ENCODE data around the gene PPM1J. TPM values are rescaled to one million over a fixed set of nuclear protein-coding genes. Genes with fewer than 3 reads are reported as not detected.
A peak's percentile ranks its signal among the peaks of the same experiment; 100 is the strongest.

PPM1J gene
- total RNA-seq, 1 donor from 2014 or later = 2.2 TPM

DNA sequence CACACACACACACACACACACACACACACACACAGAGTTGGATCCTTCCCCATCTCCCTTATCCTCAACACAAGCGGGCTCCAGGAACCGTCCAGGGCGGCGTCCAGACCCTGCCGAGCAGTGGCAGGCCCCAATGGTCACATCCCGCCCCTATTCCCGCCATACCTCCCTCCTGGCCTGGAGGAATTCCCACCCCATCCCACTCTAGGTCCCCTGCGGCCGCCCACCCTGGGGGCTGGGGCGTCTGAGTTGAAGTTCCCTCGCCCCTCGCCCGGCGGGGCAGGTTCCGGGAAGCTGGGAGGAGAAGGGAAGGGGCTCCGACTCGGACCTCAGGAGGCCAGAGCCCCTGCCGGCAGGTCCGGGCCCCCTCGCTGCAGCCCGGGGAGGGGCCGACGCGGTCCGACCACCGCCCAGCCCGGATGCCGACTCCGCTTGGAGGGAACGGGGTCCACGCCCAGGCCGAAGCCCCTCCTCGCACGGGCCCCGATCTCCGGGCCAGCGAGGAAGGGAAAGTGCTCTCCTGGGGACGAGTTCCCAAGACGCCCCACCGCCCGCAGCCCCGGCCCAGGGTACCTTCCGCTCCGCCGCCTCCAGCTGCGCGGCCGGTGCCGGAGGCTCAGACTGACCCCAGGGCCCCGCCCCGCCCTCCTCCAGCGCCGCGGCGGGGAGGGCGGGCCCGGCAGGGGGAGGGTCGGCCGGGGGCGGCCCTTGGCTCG is 8.5 kb downstream of the PPM1J start, which contains the start of gene RHOC:
RHOC (minus strand) TSS at position 623 of the 716 bp plus-strand sequence. CDS start 3,328 bp downstream, outside the sequence.
- DNase-seq (ENCODE audit: extremely low read depth, low read depth, low spot score) = no peak

DNA sequence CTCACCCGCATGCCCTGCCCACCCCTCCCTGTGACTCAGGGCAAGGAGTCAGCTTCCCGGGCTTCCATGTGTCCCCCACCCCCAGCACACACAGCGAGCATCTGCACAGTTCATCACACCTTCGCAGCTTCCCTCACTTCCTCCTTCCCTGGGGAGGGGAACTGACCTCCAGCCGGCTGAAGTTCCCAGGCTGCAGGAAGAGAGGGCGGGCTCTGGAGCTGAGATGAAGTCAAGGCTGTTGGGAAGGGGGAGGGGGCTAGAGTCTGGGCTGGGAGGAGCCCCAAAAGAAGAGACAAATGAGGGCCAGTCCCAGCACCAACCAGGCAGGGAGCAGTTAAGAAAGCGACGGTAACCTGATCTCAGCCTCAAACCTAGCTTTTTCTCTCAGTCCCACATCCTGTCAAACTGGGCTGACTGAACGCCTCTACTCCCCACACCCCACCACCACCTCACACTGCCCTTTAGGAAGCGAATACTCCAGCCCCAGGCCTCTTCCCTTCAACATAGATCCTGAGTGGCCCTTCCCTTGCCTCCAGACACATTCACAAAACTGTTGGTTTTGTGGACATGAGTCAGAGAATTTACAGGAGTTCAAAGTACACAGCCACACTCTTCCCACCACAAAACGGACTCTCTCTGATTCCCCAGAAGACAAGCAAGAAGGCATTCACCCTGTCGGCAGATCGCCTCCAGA is 10.1 kb downstream of the PPM1J start:
- peak; percentile 78 for DNase-seq (ENCODE audit: extremely low read depth, low read depth, low spot score)

DNA sequence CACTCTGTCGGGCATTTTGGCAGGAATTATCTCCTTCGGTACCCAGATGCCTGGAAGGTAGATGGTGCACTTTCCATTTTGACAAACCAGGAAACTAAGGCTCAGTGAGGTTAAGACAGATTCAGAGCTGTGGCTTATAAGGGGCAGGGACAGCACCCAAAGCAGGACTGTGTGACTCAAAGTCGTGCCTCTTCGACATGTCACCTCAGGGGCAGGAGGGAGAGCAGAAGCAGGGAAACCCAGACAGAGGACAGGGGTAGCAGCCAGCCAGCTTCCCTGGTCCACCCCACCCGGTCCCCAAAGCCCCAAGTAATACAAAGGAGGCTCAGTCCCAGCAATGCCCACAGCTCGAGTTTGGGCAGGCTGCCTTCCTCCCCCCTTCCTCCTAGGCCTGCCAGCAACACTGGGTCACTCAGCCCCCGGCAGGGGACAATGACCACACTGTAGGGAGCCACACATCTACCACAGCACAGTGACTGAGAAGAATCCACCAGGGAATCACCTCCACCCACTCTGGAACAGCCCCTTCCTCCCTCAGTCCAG is 10.7 kb downstream of the PPM1J start:
- no peak for DNase-seq (ENCODE audit: extremely low read depth, low read depth, low spot score)

DNA sequence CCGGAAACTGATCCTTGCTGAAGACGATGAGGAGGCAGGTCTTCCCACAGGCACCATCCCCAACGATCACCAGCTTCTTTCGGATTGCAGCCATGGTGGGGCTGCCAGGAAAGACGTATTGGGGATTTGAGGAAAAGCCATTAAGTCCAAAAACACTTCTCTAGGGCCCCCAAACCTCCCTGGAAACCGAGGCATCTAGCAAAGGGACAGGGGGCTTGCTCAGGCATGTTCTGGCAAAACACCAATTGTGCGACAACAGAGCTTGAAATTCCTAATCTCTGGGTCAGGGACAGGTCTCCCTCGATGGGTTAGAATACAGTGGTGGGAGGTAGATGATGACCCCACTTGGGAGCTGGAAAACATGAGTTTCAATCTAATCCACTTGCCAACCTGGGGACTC is 11.4 kb downstream of the PPM1J start:
- no peak for DNase-seq (ENCODE audit: extremely low read depth, low read depth, low spot score)

DNA sequence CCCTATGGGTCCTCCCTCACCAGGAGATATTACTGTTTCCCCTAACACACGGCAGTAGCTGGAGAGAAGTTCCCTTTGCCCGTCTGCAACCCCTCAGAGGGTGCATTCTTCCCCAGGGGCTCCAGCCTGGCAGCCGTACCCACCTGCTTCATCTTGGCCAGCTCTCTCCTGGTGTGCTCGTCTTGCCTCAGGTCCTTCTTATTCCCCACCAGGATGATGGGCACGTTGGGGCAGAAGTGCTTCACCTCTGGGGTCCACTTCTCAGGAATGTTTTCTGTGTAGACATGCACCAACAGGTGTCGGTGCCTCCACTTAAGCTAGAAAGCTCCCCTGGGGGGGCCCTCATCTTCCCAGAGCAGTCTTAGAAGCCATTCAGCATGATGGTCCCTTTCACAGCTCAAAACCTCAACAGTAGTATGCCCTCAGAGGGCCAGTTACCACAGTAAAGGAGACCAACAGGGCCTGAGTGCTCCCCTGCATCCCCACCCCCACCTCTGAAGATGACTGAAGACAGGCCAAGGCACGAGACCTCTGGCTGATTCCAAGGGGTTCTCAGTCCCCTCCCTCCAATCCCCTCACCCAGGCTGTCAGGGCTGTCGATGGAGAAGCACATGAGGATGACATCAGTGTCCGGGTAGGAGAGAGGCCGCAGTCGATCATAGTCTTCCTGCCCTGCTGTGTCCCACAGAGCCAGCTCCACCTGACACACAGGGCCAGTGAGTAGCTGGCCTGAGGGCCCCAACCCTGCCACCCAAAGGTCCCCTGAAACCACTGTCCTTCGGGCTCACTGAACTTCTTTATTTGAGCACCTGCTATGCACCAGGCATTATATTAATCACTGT is 12.5 kb downstream of the PPM1J start:
- no peak for DNase-seq (ENCODE audit: extremely low read depth, low read depth, low spot score)

DNA sequence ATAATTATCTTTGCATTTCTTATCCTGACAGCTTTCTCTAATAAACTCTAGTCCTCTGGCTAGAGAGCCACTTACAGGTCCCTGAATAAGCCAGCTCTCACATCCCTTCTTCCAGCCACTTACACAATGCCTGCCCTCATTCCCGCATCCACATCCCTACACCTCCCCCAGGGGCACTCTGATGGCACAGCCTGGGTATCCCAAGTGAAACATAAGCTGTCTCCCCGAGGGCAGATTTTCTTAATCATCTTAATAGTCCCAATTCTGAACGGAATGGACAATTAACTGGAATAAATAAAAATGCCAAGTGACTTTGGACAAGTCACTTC is 13.1 kb downstream of the PPM1J start:
- DNase-seq (ENCODE audit: extremely low read depth, low read depth, low spot score) = no peak

DNA sequence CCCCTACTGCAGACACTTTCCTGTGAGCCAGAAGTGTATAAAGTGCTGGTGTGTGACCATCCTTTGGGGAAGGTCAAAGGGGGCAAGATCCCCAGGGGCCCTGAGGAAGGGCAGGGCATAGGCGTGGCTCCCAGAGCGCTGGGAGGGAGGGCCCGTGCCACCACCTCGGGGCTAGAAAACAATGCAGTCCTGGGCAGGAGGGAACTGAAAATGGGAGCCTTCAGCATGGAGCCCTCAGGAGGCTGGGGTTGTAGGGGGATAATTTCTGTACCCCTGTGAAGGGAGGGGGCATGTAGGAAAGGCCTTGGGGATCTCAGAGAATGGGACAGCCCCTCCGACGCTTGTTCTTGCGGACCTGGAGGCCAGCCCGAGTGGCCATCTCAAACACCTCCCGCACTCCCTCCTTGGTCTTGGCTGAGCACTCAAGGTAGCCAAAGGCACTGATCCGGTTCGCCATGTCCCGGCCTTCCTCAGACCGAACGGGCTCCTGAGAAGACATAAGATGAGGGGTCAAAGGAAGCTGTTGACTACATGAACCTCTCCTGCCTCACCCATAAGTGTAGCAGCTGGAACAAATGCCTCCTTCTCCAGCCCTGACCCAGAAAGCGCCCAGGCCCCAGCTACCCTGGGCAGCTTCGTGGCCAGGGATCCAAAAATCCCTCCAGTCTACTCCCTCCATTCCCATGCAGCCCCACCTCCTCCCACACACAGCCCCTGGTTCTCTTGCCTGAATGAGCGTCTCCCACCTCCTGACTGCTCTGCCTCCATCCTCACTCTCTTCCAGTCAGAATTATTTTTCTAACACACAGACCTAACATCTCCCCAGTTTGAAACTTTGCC is 13.7 kb downstream of the PPM1J start:
- no peak for DNase-seq (ENCODE audit: extremely low read depth, low read depth, low spot score)

DNA sequence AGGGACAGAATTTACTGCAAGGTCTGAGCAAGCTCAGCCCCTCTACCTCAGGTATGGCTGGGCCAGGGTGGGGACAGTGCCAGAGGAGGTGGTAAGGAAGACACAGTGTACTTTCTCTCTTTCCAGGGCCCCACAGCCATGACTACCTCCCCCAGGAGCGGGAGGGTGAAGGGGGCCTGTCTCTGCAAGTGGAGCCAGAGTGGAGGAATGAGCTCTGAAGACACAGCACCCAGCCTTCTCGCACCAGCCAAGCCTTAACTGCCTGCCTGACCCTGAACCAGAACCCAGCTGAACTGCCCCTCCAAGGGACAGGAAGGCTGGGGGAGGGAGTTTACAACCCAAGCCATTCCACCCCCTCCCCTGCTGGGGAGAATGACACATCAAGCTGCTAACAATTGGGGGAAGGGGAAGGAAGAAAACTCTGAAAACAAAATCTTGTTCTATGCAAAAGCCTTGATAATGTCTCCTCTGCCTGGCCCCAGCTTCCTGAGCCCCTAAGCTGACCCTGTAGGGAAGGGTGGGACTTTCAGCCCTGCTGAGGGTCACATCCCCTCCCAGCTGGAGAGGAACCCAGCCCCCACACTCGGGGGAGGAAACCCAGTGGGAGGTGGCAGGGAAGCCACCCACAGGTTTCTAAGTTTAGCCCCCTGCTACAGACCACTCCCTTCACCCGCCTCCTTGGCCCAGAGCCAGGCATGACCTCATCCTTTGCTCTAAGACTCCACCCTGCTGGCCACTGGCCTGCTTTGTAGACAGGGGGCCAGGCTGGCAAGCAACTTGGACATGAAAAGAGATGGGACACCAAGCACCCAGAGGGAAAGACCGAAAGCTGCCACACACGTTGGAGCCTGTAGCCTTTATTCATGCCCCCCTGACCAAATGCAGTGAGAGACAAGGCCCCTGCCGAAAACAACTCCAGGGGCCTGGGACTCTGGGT is 14.6 kb downstream of the PPM1J start:
- DNase-seq (ENCODE audit: extremely low read depth, low read depth, low spot score) = peak; percentile 92

DNA sequence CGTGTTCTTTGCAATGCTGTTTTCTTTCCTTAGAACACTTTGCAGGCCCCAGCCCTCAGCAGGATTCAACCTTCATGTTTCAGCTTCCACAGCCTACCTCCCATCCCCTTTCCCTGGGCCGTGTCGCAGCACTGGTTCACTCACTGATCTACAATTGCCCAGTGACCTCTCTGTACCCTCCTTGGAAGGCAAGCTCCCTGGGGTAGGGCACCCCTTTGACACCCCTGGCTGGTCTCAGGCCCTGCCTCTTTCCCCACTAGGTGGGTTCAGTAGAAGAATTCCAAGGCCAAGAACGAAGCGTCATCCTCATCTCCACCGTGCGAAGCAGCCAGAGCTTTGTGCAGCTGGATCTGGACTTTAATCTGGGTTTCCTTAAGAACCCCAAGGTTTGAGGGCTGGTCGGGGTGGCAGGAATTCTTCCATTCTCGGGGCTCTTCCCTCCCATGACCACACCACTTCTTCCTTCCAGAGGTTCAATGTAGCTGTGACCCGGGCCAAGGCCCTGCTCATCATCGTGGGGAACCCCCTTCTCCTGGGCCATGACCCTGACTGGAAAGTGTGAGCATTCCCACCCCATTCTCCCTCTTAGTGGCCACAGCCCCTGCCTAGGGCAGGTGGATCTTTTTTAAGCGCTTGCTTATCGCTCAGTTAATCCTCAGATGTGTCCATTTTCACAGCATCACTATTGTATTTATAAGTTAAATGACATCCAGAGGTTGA is 15.5 kb downstream of the PPM1J start:
- DNase-seq (ENCODE audit: extremely low read depth, low read depth, low spot score) = no peak

DNA sequence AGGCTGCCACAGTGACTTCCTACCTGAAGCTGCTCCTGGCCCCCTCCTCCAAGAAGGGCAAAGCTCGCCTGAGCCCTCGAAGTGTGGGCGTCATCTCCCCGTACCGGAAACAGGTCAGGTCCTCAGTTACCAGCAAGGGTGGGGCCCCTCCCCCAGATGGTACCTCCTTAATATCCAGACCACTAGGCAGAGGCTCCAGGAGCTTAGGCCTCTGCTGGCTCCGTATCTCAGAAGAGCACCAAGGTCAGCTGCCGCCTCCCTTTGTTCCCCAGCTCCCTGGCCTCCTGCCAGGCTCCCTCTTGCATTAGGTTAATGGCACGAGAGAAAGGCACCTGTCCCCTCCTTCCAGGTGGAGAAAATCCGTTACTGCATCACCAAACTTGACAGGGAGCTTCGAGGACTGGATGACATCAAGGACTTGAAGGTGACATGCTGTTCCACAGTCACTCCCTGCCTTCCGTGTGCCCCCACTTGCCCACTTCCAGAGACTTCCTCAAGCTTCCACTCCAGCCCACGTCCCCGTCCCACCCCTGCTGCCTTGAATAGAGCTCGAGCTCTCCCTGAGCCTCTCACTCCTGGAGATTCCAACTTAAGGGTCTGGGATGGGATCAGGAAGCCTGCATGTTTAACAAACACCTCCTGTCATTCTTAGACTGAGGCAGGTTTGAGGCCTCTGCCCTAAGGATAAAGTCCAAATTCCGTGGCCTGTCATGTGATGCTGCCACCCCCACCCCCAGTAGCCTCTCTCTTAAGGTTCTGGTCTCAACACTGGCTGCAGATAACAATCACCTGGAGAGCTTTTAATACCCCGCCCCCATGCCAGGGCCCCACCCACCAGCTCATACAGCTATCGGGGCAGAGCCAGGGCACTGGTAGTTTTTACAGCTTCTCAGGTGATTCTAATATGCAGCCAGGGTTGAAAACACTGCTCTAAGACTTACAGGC is 16.5 kb downstream of the PPM1J start:
- DNase-seq (ENCODE audit: extremely low read depth, low read depth, low spot score) = no peak

DNA sequence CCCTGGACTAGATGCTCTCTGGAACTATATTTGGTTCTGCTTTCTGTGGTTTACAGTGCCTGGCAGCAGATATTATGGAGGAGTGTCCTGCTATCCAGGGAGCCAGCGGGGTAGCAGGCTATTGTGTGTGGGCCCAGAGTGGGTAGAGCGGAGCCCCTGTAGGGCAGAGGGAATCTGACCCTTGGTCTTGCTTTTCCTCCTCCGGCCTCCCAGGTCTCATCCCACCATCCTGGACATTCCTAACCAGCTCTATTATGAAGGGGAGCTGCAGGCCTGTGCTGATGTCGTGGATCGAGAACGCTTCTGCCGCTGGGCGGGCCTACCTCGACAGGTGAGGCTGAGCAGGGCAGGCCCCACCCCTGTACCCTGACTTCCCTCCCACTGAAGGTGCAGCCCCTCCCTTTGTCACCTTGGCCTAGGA is 17.3 kb downstream of the PPM1J start:
- no peak for DNase-seq (ENCODE audit: extremely low read depth, low read depth, low spot score)

DNA sequence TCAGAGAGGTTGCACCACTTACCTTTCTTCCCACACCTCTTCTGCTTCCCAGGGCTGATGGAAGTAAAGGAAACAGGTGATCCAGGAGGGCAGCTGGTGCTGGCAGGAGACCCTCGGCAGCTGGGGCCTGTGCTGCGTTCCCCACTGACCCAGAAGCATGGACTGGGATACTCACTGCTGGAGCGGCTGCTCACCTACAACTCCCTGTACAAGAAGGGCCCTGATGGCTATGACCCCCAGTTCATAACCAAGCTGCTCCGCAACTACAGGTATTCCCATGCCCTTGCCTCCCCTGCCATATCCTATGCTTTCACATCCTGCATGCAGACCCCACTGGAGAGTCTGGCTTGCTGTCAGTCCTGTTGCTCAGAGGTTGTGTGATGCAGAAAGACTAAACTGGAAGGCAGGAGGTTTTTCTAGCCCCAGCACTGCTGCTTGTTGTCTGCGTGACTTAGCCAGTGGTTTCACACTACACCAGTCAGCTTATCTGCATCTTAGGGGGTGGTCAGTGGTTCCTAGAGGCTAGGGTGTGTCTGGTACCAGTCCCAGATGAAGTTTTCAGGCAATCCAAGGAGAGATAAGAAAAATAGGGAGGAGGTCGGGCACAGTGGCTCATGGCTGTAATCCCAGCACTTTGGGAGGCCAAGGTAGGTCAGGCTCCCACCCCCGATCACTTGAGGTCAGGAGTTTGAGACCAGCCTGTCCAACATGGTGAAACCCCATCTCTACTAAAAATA is 18.4 kb downstream of the PPM1J start:
- no peak for DNase-seq (ENCODE audit: extremely low read depth, low read depth, low spot score)

DNA sequence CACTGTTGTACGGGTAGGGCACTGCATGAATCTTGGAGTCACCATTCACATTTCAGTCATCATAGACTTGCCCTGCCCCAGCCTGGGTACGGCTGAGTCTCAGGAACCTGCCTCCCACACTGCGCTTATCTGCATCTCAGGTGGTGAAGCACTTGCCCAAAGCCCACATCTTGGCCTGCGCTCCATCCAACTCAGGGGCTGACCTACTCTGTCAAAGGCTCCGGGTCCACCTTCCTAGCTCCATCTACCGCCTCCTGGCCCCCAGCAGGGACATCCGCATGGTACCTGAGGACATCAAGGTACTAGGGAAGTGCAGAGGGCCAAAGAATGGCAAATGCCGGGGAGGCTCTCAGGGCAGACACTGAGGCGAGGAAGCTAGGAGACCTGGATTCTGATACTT is 19.9 kb downstream of the PPM1J start:
- DNase-seq (ENCODE audit: extremely low read depth, low read depth, low spot score) = no peak

DNA sequence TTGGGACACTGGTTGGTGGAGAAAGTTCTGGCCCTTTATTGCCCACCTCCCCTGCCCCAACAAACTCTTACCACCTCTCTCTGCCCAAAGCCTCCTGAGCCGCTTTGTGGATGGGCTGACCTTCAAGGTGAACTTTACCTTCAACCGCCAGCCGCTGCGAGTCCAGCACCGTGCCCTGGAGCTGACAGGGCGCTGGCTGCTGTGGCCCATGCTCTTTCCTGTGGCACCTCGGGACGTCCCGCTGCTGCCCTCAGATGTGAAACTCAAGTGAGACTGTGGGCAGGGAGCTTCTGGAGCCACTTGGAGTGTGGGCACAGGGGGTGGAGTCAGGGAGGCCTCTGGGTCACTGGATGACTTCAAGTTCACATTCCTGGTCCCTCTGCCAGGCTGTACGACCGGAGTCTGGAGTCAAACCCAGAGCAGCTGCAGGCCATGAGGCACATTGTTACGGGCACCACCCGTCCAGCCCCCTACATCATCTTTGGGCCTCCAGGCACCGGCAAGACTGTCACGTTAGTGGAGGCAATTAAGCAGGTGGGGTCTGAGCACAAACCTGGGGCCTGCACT is 20.7 kb downstream of the PPM1J start:
- no peak for DNase-seq (ENCODE audit: extremely low read depth, low read depth, low spot score)

DNA sequence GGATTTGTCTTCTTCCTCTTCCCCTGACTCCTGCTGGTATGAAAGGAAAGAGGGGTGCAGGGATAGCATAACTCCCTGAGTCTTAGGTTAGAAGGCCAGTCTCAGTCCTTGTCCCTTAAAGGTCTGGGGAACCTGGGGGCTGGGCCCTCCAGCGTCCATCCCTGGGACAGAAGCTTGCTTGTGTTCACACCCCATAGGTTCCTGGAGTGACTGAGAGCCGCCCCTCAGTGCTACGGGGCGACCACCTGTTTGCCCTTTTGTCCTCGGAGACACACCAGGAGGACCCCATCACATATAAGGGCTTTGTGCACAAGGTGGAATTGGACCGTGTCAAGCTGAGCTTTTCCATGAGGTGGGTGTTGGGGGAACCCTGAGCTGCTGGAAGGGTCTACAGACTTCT is 21.3 kb downstream of the PPM1J start:
- DNase-seq (ENCODE audit: extremely low read depth, low read depth, low spot score) = no peak

DNA sequence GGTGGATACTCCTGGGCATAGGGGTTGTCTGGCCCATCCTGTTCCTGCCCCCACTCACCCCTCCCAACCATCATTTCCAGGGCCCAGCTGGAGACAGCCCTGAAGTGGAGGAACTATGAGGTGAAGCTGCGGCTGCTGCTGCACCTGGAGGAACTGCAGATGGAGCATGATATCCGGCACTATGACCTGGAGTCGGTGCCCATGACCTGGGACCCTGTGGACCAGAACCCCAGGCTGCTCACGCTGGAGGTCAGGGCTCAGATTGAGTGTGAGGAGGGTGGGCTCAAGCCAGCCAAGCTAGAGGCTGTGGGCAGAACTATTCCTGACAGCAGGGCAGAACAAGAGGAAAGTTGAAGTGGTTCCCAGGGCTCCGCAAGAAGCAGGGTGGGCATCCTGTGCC is 22.5 kb downstream of the PPM1J start:
- DNase-seq (ENCODE audit: extremely low read depth, low read depth, low spot score) = no peak

DNA sequence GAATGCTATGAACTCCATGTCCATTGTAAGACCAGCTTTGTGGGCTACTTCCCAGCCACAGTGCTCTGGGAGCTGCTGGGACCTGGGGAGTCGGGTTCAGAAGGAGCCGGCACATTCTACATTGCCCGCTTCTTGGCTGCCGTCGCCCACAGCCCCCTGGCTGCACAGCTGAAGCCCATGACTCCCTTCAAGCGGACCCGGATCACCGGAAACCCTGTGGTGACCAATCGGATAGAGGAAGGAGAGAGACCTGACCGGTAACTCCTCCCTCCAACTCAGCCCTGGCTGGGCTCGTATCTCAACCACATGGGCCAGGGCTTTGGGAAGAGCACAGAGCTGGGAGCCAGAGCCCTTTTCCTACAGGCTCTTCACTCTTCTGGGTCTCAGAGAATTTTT is 25.3 kb downstream of the PPM1J start:
- DNase-seq (ENCODE audit: extremely low read depth, low read depth, low spot score) = no peak
